HG03066 (cell line): ENCODE results near the gene MYO18B.

Experiments
- ATAC-seq: cut with Tn5 transposase; IDR thresholded peaks from one replicate; pipeline ENCODE4 v1.9.1; 2021; ENCODE audit warnings: low read depth; ENCODE audit not compliant: unreplicated experiment

Gene MYO18B

DNA sequence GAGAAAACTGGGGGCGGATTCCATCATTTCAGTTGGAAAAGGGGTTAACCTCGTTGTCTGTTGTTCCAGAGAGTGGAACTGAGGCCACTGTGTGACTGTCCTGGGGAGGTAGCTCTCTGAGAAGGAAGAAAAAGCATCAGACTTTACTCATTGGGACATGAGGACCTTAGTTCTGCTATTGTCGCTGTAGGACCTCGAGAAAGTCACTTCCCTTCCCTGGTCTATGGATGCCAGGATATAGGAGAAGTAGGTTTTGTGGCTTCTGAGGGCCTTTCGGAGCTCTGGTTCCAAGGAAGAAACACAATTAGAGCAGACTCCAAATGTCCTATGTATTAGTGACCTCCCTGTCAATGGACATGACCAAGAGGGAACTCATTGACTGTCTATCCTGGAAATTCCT, 6.2 kb downstream of the MYO18B start:
- ATAC-seq, result no peak

DNA sequence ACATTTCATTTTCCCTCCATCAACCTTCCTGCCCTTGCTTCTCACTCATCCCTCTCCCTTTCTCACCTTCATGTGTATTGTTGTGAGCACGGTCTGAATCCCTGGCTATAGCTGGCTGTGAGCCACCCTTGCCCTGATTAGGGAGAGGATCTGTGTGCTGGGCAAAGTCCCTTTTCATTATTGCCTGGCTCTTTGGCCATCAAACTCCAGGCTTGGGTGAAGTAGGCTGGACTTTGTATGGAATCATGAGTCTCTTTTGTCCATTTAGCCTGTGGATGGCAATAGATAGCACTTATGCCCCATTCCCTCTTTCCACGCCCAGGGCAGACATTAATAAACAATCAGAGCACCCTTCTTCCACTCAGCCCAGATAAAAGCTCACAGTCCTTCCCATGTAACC, 6.7 kb downstream of the MYO18B start:
- no peak for ATAC-seq

DNA sequence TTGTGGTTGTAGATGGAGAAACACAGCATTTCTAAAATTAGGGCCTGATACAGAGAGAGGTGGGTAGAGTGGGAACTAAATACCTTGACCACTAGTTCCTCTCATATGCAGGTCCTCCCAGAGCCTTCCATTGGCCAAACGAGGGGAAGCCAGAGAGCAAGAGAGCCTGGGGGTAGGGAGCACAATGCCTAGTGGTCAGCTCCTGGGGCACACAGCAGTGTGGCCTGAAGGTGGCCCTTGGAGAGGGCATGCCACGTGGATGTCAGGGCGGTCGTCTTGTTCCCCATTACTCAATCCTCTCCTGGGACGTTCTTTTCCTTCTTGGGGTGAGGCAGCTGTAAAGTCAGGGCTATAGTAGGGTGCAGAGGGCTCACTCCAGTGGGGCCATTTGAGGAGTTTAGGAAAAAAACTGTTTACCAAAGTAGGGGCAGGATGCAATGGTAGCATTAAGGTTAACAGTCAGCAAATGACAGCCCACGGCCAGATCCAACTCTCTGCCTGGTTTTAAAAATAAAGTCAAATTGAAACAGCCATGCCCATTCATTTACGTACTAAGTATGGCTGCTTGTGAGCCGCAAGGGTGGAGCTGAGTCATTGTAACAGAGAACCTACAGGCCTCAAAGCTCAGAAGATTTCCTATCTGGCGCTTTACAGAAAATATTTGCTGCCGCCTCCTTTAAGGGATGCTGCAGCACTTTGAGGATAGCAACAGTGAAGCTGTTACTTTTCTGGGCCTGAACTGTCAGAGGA, 7.6 kb downstream of the MYO18B start:
- ATAC-seq, result no peak

DNA sequence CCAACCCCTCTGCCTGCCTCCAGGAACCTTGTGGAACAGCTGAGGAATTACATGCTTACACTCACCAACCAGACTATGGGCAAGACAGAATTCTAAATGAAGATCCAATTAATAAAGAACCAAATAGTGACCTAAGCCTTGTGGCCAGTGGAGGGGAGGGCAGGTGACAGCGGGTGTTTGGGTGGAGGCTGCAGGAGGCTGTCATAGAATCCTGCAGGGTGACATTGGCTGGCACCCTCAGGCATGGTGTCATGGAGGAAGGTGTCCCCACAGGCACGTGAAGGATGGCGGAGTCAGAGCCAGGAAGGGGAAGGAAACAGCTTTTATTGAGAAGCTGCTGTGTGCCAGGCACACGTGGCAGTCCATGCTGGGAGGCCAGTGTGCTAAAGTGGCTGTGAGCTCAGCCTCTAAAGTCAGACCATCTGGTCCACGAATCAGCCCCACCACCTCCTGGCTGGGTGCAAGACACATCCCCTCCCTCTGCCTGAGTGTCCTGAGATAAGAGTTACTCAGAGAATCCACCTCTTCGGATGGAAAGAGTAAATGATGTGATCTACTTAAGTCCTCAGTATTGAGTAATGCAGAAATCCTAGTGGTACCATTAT, 8.7 kb downstream of the MYO18B start:
- ATAC-seq, result no peak

DNA sequence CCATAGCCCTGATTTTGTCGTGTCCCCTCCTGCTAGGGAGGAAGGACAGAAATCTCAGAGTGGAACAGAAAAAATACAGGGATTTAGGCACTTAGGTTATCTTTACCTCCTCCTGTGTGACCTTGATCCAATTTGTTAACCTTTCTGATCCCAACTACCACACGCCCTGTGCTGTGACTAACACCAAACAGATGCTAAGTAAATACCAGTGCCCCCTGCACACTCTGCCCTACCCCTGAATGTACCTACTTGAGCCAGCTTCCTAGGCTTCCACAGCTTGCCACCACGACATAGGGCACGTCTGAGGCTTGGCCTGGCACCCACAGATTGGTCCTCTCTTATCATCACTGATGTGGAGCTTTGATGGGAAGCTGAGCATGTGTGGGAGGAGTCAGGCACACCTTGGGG, 9.2 kb downstream of the MYO18B start:
- ATAC-seq, result no peak

DNA sequence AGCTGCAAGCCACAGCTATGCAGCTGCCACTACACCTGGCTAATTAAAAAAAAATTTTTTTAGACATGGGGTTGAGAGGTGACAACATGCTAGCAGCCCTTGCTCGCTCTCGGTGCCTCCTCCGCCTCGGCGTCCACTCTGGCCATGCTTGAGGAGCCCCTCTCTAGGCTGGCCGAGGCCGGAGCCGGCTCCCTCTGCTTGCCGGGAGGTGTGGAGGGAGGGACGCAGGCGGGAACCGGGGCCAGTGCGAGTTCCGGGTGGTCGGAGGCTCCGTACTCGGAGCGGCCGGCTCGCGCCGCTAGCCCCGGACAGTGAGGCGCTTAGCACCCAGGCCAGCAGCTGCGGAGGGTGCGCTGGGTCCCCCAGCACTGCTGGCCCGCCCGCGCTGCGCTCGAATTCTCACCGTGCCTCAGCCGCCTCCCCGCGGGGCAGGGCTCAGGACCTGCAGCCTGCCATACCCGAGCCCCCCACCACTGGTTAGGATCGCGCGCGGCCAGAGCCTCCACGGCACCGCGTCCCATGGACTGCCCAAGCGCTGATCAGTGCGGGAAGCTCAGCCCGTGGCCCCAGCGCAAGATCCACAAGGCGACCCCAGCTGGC, 10.7 kb downstream of the MYO18B start:
- no peak for ATAC-seq

DNA sequence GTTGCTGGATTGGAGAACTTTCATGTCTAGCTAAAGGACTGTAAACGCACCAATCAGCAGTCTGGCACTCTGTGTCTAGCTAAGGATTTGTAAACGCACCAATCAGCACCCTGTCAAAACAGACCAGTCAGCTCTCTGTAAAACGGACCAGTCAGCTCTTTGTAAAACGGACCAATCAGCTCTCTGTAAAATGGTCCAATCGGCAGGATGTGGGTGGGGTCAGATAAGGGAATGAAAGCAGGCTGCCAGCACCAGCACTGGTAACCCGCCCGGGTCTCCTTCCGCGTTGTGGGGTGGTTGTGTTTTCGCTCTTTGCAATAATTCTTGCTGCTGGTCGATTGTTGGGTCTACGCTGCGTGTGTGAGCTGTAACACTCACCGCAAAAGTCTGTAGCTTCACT, 11.3 kb downstream of the MYO18B start:
- ATAC-seq, result no peak

DNA sequence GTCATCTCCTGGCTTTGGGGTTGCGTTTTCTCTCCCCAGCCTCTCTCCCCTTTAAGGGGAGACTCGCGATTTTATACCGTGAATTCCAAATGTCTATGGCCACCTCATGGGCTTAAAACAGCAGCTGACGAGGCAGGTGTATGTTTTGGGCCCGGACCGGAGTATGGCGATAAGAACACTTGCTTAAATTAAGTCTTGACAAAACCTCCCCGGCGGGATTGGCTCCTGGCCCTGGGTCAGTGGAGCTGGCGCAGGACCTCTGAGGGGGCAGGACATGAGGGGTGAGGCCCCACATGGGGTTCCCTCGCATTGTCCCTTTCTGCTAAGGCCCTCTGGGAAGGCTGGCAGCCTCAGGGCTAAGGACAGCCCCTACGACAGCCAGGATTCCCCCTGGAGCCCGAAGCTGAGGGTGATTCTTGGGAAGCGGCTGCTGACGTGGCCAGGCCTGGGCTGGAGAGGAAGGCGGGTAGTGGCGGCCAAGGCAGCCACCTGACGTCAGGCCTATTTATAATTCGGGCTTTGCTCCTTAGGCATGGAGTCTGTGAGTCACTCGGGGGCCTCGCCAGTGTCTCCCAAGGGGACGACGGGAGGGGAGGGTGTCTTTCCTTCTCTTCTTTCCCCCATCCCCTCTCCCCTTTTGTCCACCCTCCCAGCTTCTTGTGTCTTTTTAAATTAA, 12.7 kb downstream of the MYO18B start:
- no peak for ATAC-seq

DNA sequence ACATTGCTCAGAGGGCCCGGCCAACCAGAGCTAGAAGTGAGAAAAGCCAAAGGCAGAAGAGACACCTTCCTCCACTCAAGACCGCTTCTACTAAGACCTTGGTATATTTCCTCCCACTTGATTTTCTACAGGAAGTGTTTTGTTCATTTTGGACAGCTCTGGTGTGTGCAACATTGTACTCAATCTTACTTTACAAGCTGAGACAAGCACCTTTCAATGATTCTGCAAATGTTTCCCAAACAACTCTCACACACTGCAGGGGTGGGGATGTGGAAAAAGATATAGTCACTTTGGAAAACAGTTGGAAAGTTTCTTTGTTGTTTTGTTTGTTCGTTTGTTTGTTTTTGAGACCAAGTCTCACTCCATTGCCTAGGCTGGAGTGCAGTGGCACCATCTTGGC, 15.7 kb downstream of the MYO18B start:
- no peak for ATAC-seq

DNA sequence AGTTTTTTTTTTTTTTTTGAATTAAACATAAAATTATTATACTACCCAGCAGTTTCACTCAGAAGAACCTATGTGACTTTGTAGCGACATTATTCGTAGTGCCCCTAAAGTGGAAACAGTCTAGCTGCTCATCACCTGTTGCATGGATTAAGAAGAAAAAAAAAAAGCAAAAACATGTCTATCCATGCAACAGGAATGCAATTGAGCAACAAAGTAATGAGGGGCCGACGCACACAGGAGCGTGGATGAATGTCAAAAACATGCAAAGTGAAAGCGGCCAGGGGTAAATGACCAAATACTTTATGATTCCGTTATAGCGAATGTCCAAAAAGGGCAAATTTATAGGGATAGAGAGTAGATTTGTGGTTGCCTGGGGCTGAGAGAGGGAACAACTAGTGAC, 16.3 kb downstream of the MYO18B start:
- no peak for ATAC-seq

DNA sequence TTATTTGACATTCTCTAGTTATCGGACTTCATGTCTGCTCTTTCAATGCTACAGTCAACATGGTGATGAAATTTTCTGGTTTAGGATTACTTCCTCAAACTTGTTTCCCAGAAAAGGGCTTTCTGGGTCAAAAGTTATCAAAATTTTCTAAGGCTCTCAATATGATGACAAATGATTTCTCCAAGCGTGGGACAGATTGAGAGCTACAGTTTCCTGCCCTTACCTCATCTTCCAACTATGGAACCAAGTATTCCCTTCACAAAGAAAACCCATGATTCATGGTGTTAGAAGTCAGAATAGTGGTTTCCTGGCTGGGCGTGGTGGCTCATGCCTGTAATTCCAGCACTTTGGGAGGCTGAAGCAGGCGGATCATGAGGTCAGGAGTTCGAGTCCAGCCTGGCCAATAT, 17.8 kb downstream of the MYO18B start:
- no peak for ATAC-seq

DNA sequence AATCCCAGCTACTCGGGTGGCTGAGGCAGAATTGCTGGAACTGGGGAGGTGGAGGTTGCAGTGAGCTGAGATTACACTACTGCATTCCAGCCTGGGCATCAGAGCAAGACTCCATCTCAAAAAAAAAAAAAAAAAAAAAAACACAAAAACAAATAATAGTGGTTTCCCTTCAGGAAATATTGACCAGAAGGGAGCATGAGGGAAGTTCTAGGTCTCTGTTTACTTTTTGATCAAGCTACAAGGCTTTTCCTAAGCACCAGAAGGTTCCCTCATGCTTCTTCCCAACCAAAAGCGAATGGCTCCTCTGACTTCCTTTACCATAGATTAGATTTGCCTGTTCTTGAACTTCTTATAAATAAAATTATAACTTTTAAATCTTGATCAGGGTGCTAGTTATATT, 18.3 kb downstream of the MYO18B start:
- no peak for ATAC-seq

DNA sequence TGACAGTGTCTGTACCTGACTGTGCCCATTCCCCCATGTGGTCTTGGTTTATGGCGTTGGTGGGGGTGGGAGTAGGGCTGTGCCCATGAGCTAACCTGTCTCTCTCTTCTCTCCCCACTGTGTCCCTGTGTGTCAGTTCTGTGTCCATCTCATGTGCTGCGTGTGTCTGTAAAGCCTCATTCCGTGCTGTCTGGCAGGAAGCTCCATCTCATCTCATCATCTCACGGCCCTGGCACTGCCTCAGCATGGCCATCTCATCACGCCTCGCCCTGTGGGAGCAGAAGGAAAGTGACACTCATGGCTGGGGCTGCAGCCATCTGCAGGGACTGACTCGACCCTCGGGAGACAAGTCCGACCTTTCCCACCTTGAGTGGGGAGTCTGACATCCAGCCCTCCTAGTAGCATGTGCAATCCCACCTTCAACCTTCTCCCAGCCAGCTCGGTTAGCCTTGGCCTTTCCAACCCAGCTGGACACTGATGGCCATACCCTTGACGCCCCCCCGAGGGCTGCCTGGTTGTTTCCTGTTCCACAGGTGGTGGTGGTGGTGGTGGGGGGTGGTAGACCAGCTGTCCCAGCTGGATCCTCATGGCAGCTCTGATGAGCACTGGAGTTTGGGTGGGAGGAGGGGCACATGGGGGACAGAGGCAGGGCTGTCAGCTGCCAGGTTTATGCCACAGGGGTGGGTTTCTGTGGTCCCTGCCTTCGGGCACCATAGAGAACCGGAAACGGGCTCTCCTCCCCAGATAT, 19.0 kb downstream of the MYO18B start:
- ATAC-seq, result no peak

DNA sequence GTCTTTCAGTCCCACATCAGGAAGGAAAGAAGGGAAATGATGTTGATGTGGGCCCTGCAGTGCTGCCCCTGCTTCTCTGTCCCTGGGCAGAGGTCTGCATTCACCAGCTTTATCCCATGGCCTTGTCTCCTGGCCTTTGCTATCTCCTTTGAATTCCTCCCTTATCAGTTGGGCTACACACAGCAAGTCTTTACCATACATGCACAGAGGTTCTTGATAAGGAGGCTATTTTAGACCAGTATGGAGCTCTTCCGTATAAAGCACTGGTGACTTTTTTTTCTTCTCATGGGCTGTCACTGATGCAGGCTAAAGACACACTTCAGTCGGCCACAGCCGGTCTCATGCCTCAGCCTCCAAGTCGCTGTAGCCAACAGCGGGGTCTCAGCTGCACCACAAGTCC, 20.2 kb downstream of the MYO18B start:
- no peak for ATAC-seq

DNA sequence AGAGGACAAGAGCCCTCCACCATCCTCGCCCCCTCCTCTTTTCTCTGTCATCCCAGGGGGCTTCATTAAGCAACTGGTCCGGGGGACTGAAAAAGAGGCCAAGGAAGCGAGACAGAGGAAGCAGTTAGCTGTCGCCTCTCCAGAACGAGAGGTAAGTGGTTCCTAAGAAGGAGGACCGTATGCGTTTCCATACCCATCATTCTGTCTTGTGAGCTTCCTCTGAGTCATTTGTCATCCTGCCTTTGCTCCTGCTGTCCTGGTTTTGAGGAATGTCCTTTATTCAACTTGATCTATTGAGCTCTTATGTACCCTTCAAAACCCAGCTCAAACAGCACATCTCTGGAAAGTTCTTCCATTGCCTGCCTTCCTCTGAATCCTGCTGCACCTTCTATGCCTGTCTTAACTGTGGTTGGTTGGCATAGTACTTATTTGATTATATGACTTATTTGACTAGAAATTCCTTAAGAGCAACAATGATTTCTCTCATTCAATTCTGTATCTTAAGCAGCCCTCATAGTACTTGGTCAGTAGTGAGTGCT, 21.3 kb downstream of the MYO18B start:
- ATAC-seq, result no peak

DNA sequence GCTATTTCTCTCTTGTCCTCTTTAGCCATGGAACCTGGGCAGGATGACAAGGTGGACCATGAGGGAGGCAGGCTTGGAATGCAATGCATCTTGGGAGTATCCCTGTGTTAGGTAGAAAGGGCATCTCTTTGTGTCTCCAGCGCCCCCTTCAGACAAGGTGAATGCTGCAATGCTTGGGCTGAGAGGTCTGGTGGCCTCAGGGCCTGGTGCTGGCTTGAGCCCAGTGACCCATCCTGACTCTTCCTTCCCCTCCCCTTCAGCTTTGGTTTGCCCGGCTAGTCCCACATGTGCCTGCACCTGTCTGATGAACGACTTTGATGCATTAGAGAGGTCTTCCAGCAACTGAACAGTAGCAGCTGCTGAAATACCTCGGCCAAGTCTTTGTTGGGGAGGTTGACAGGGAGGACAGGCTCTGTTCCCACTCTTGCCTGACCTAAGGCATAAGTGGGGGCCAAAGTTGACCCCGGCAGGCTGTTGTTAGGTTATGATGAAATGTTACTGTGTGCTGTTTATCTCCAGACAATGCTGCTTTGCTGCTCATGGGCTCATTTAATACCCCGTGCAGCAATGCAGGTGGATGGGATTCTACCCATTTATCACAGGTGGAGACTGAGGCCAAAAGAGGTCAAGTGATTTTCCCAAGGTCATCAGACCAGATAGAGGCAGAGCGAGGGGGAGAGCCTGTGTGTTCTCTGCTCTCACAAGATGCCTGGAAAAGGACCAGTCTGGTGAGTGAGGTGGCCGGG, 22.5 kb downstream of the MYO18B start:
- ATAC-seq, result no peak

DNA sequence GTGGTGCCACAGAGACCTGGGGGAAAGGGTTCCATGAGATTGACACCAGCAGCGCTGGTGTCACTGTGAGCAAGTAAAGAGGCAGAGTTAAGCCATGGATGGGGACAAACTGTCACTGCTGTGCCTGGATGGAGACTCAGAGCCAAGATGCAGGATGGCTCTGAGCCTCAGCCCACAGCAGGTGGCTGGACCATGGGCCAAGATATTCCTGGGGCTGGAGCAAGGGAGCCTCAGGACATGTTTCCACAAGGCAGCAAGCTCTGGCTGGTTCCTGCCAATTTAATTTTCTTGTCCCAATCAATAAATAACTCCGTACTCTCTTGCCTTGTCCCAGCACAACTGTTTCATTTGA, 23.0 kb downstream of the MYO18B start:
- no peak for ATAC-seq

DNA sequence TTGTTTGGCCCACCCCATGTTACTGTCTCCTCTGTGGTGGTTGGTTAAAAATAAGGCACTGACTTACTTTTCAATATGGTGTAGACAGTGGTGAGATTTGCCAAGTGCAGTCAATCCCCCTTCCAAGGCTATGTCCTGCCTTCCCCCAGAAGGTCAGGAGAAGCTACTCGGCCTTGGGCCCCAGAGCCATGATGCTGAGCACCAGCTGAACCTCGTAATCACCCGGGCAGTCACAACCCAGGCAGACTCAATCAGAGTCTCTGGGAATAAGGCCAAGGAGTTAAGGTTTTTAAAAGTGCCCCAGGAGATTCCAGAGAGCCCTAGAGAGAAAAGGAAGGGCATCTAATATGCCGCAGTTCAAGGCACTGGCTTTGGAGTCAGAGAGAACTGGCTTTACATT, 23.8 kb downstream of the MYO18B start:
- ATAC-seq, result no peak

DNA sequence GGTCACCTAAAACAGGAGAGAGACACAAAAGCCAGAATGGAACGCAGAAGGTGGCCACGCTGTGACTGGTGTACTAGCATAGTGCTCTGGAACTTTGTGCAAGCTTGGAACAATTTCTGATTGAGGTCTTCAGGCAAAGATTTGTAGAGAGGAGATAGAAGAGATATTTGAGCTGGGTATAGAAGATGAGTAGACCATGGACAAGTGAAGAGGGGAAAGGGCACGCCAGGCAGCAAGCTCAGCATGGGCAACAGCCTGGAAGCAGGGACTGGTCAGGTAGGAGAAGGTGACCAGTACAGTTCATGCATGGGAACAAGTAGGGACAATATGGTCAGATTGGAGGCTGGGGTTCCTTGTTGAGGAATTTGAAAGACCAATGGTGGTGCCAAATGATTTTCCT, 24.4 kb downstream of the MYO18B start:
- ATAC-seq, result no peak

DNA sequence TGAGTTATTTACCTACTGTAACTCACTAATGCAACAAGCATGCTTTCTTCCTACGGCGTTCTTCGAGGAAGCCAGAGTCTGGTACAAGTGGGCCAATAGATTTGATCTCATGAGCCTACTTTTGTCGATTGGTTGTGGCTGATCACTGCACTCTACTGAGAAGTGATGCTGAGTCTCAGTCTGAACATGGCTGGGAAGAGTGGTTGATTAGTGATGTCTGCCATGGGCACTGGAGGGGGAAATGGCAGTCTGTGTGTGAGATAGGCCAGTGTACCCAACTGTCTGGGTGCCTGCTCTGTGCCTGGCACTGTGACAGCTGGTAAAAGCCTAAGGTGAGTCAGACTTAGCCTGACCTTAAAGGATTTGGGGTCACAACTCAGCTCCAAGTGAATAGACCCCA, 28.3 kb downstream of the MYO18B start:
- ATAC-seq, result no peak
